GM20000 (cell line): Measurements from ENCODE around the gene HABP2.

Experiments
- DNase-seq: peaks from one replicate; pipeline ENCODE4 v3.0.0; 2012; ENCODE audit warnings: low spot score
- CTCF ChIP-seq: IDR thresholded peaks from 2 replicates; pipeline ENCODE4 v1.5.1; 2012; ENCODE audit warnings: mild to moderate bottlenecking, control low read depth; ENCODE audit errors: extremely low read depth, missing control alignments

HABP2 gene

GRCh38 chr10:113620511-113620910 is 67.7 kb downstream of the HABP2 start:
- TF ChIP-seq CTCF: no peak
- no peak for DNase-seq

GRCh38 chr10:113620936-113621335 is 68.1 kb downstream of the HABP2 start:
- TF ChIP-seq CTCF: no peak
- no peak for DNase-seq

GRCh38 chr10:113621799-113622198 is 68.9 kb downstream of the HABP2 start:
- no peak for DNase-seq
- TF ChIP-seq CTCF: no peak

- no peak for TF ChIP-seq CTCF
- no peak for DNase-seq
Observed at GRCh38 chr10:113622831-113623230, 70.0 kb downstream of the HABP2 start.

GRCh38 chr10:113625461-113626186 is 72.8 kb downstream of the HABP2 start:
- TF ChIP-seq CTCF: no peak
- no peak for DNase-seq

- no peak for TF ChIP-seq CTCF
- DNase-seq: no peak
Observed at GRCh38 chr10:113626809-113627355, 74.0 kb downstream of the HABP2 start.

- no peak for TF ChIP-seq CTCF
- DNase-seq: no peak
Observed at GRCh38 chr10:113627836-113628235, 75.0 kb downstream of the HABP2 start.
